Vagina (tissue), 2 donors: Measurements from ENCODE around the gene IFT122. TPM values are rescaled to one million over a fixed set of nuclear protein-coding genes. Genes with fewer than 3 reads are reported as not detected.

Source experiments
- DNase-seq, 2 donors: peaks; one replicate each; pipeline ENCODE4 v3.0.0-alpha.2; 2017; ENCODE audit errors: extremely low spot score in 2 of 2
- H3K27ac ChIP-seq: fragments of 200-600 bp; sonication (generic); one replicate; pipeline ENCODE4 v1.5.1; 2019
- H3K27me3 ChIP-seq: fragments of 200-600 bp; sonication (generic); one replicate; pipeline ENCODE4 v1.5.1; 2019
- H3K36me3 ChIP-seq, 2 donors: fragments of 200-600 bp; sonication (generic); one replicate each; pipeline ENCODE4 v1.5.1; 2017 to 2019
- H3K4me1 ChIP-seq: fragments of 200-600 bp; sonication (generic); one replicate; pipeline ENCODE4 v1.5.1; 2019
- H3K4me3 ChIP-seq, 2 donors: fragments of 200-600 bp; sonication (generic); 1 replicate in 1 of 2; 2 replicates in 1 of 2; pipeline ENCODE4 v1.5.1; 2016 to 2019
- H3K9me3 ChIP-seq: fragments of 200-600 bp; sonication (generic); one replicate; pipeline ENCODE4 v1.5.1; 2019
- POLR2A ChIP-seq, 2 donors: fragments of 450-650 bp; IDR thresholded peaks; one replicate each; pipeline ENCODE4 v1.6.1; 2017; ENCODE audit warnings: antibody characterized with exemption in 2 of 2, mild to moderate bottlenecking in 2 of 2, moderate library complexity in 2 of 2
- POLR2AphosphoS5 ChIP-seq, 2 donors: sonication (generic); formaldehyde crosslinking; IDR thresholded peaks; one replicate each; pipeline ENCODE4 v1.9.0; 2017; ENCODE audit warnings: antibody characterized with exemption in 2 of 2, mild to moderate bottlenecking in 2 of 2, low read depth in 1 of 2; ENCODE audit not compliant: insufficient read depth in 1 of 2
- intact Hi-C: fragments of 100-400 bp; cut with DNase I; formaldehyde crosslinking; loops from one replicate; pipeline ENCODE4 v1.15.1; 2023
- total RNA-seq: library from RNA; depleted of rRNA; stranded (reverse); fragments of >200 nt; gene quantifications from one replicate; pipeline ENCODE4 v1.2.3, GENCODE V29; 2016
- TF ChIP-seq, protein P1 (sequence below), 3 experiments: fragments of 450-650 bp in 2 of 3; fragments of 200-600 bp in 1 of 3; sonication (generic) in 1 of 3; IDR thresholded peaks; one replicate each; pipeline ENCODE4 v1.5.1; 2017 to 2019; ENCODE audit warnings: antibody characterized with exemption in 3 of 3, mild to moderate bottlenecking in 2 of 3, moderate library complexity in 2 of 3

Gene IFT122
- total RNA-seq, 1 donor from 2014 or later, result 33.4 TPM

DNA sequence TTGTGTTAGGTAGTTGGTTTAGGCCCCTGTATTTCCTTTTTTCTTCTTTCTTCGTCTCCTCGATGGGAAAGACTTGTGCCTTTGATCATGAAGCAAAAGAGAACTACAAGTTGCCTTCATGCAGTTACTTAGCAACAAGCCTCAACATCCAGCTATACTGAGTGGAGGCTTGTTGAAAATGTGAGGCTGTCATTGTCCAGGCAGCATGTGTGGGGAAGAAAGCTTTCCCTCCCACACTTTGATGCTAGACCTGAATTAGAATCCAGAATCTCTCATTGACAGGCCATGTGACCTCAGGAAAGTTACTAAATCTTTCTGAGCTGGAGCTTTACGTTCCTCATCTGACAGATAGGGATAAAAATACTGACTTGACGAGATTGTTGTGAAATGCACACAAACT is 23.7 kb downstream of the IFT122 start:
- no peak for DNase-seq
- TF ChIP-seq POLR2A (IDR thresholded peaks at IDR 0.05), result no peak
- Histone ChIP-seq H3K4me1 (no peaks in the 10 kb centered on the region), H3K4me3 (no peak overlapping the region), H3K27me3 (no peaks in the 10 kb centered on the region), H3K36me3 (peaks cover 0 to 9% of the 10 kb centered on the region in 2 donors), H3K27ac (no peak overlapping the region), H3K9me3 (no peaks in the 10 kb centered on the region)
- intact Hi-C loops, result no loop called here

DNA sequence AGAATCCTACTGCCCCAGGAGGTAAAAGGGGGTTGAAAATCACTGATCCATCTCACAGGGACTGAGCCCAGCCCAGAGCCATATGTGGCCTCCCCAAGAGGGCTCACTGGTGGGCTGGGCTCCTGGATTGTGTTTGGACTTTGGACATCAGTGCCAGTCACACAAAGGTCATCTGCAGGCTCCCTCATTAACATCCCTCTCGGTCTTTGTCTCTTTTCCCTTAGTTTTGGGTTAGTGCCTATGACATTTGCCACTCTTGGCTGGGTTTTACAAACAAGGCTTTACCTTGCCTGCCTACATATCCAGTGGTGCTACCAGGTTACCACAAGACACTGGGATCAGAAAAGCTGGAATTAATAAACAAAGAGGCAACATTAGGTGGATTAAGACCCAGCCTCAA is 27.9 kb downstream of the IFT122 start:
- peaks cover 0 to 5% of the 10 kb centered on the region in 2 donors for H3K36me3 ChIP-seq
- no peak overlapping the region for H3K27ac ChIP-seq
- H3K9me3 ChIP-seq, result no peaks in the 10 kb centered on the region
- H3K4me3 ChIP-seq, result no peak overlapping the region
- intact Hi-C loops, result no loop called here
- TF ChIP-seq, protein P1, sequence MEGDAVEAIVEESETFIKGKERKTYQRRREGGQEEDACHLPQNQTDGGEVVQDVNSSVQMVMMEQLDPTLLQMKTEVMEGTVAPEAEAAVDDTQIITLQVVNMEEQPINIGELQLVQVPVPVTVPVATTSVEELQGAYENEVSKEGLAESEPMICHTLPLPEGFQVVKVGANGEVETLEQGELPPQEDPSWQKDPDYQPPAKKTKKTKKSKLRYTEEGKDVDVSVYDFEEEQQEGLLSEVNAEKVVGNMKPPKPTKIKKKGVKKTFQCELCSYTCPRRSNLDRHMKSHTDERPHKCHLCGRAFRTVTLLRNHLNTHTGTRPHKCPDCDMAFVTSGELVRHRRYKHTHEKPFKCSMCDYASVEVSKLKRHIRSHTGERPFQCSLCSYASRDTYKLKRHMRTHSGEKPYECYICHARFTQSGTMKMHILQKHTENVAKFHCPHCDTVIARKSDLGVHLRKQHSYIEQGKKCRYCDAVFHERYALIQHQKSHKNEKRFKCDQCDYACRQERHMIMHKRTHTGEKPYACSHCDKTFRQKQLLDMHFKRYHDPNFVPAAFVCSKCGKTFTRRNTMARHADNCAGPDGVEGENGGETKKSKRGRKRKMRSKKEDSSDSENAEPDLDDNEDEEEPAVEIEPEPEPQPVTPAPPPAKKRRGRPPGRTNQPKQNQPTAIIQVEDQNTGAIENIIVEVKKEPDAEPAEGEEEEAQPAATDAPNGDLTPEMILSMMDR (IDR thresholded peaks at IDR 0.05), result no peak
- no peak for TF ChIP-seq POLR2A (IDR thresholded peaks at IDR 0.05)
- TF ChIP-seq POLR2AphosphoS5 (IDR thresholded peaks at IDR 0.05; ENCODE audit: insufficient read depth in 1 of 2, low read depth in 1 of 2), result no peak
- H3K4me1 ChIP-seq, result no peaks in the 10 kb centered on the region
- no peaks in the 10 kb centered on the region for H3K27me3 ChIP-seq
- no peak for DNase-seq

DNA sequence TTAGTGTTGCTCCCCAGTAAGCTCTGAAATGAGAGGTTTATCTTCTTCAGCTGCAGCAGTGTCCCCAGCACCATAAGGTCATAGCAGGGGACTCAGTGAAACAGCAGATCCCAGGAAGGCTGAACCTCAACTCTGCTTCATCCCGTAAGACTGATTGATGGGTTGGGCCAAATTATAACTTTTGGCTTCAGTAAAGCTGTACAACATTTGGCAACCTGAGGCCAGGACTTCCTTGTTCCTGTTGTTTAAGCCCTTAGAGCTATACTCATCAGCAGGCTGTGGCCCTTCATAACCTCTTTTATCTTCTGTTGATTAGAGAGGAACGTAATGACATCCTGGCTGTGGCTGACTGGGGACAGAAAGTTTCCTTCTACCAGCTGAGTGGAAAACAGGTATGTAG is 29.0 kb downstream of the IFT122 start:
- TF ChIP-seq, protein P1 (IDR thresholded peaks at IDR 0.05), result no peak
- TF ChIP-seq POLR2A (IDR thresholded peaks at IDR 0.05) (no peak), POLR2AphosphoS5 (IDR thresholded peaks at IDR 0.05; ENCODE audit: insufficient read depth in 1 of 2, low read depth in 1 of 2) (no peak)

DNA sequence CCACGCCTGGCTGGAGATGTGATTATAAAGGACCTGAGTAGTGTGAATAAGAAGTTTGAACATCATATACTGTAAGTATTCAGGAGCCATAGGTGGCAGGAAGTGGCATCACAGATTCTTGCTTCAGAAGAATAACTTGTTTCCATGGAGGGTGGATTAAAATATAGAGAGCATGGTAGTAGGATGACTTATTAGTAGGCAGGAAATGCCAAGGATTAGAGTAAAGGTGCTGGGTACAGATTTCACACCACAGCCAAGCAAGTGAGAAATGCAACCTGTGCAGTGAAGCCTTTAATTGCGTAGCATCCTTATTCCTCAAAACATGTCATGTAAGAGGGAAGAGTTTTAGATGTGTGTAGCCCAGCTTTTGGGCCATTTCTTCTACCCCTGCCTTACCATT is 30.8 kb downstream of the IFT122 start:
- no peak overlapping the region for H3K4me3 ChIP-seq
- TF ChIP-seq, protein P1 (IDR thresholded peaks at IDR 0.05), result no peak
- TF ChIP-seq POLR2A (IDR thresholded peaks at IDR 0.05) (no peak), POLR2AphosphoS5 (IDR thresholded peaks at IDR 0.05; ENCODE audit: insufficient read depth in 1 of 2, low read depth in 1 of 2) (no peak)
- no peak overlapping the region for H3K27ac ChIP-seq
- intact Hi-C loops, result no loop called here
- DNase-seq, result no peak
- H3K36me3 ChIP-seq, result peaks cover 0 to 5% of the 10 kb centered on the region in 2 donors
- H3K4me1 ChIP-seq, result no peaks in the 10 kb centered on the region
- no peaks in the 10 kb centered on the region for H3K9me3 ChIP-seq
- no peaks in the 10 kb centered on the region for H3K27me3 ChIP-seq

More for the DNA sequence above, 29.0 kb downstream of the IFT122 start:
- Histone ChIP-seq H3K9me3 (no peaks in the 10 kb centered on the region), H3K27ac (no peak overlapping the region), H3K4me1 (no peaks in the 10 kb centered on the region), H3K4me3 (no peak overlapping the region), H3K27me3 (no peaks in the 10 kb centered on the region), H3K36me3 (peaks cover 0 to 5% of the 10 kb centered on the region in 2 donors)
- no peak for DNase-seq
- intact Hi-C loops, result no loop called here

DNA sequence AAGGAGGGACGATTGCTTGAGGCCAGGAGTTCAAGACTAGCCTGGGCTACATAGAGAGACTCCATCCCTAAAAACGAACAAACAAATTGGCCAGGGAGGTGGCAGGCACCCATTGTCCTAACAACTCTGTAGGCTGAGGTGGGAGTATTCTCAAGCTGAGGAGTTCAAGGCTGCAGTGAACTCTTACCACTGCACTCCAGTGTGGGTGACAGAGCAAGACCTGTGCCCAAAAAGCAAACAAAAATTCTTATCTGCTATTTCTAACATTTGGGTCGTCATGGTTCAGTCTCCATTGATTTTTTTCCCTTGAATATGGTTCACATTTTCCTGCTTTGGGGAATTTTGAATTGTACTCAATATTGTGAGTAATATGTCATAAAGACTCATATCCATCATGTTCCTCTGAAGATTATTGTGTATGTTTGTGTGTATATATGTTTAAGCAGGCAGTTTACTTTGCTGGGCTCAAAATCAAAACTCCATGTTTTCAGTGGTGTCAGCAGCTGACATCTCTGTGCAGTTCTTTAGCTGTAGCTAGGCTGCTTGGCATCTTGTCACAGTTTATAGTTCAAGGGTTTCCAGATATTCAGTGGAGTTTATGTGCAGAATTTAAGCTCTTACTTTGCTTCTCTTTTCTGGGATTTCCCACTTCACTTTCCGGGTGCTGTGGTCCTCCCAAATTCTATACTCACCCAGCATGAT is 33.2 kb downstream of the IFT122 start:
- H3K4me1 ChIP-seq, result no peaks in the 10 kb centered on the region
- peaks cover 0 to 15% of the 10 kb centered on the region in 2 donors for H3K36me3 ChIP-seq
- TF ChIP-seq POLR2AphosphoS5 (IDR thresholded peaks at IDR 0.05; ENCODE audit: insufficient read depth in 1 of 2, low read depth in 1 of 2), result no peak
- no peak for TF ChIP-seq POLR2A (IDR thresholded peaks at IDR 0.05)
- TF ChIP-seq, protein P1 (IDR thresholded peaks at IDR 0.05), result no peak
- intact Hi-C loops, result no loop called here
- no peaks in the 10 kb centered on the region for H3K27me3 ChIP-seq
- H3K9me3 ChIP-seq, result no peaks in the 10 kb centered on the region
- H3K4me3 ChIP-seq, result no peak overlapping the region
- DNase-seq, result no peak
- no peak overlapping the region for H3K27ac ChIP-seq
